Gastroesophageal sphincter (tissue), 4 donors: ENCODE measurements around the gene FGFR3. TPM values are rescaled to one million over a fixed set of nuclear protein-coding genes. Genes with fewer than 3 reads are reported as not detected.

Experiments used
- ATAC-seq: fragments of 150-250 bp; one replicate; pipeline ENCODE4 v1.9.1; 2016; ENCODE audit warnings: mild to moderate bottlenecking, moderate library complexity
- H3K27ac ChIP-seq, 4 donors: fragments of 200-600 bp; sonication (generic) in 3 of 4; 1 replicate in 3 of 4; 2 replicates in 1 of 4; pipeline ENCODE4 v1.5.1; 2016 to 2019
- H3K27me3 ChIP-seq: fragments of 200-600 bp; sonication (generic); one replicate; pipeline ENCODE4 v1.5.1; 2019
- H3K36me3 ChIP-seq, 2 donors: fragments of 200-600 bp; sonication (generic); one replicate each; pipeline ENCODE4 v1.5.1; 2019; ENCODE audit warnings: control low read depth in 1 of 2
- H3K4me1 ChIP-seq, 3 donors: fragments of 200-600 bp; sonication (generic); 1 replicate in 2 of 3; 2 replicates in 1 of 3; pipeline ENCODE4 v1.5.1; 2016 to 2019; ENCODE audit warnings: control low read depth in 2 of 3
- H3K4me3 ChIP-seq, 2 donors: fragments of 200-600 bp; sonication (generic); one replicate each; pipeline ENCODE4 v1.5.1; 2019; ENCODE audit warnings: mild to moderate bottlenecking in 1 of 2, moderate library complexity in 1 of 2
- H3K9me3 ChIP-seq, 3 donors: fragments of 200-600 bp; sonication (generic); one replicate each; pipeline ENCODE4 v1.5.1; 2017 to 2019; ENCODE audit warnings: control low read depth in 2 of 3
- EP300 ChIP-seq: sonication (generic); formaldehyde crosslinking; IDR thresholded peaks from one replicate; pipeline ENCODE4 v1.6.1; 2017; ENCODE audit warnings: antibody characterized with exemption, mild to moderate bottlenecking
- POLR2A ChIP-seq, 2 donors: fragments of 450-650 bp; IDR thresholded peaks; one replicate each; pipeline ENCODE4 v1.6.1; 2017; ENCODE audit warnings: antibody characterized with exemption in 2 of 2, mild to moderate bottlenecking in 2 of 2, moderate library complexity in 1 of 2
- POLR2AphosphoS5 ChIP-seq: sonication (generic); formaldehyde crosslinking; IDR thresholded peaks from one replicate; pipeline ENCODE4 v1.6.1; 2017; ENCODE audit warnings: antibody characterized with exemption
- WGBS, 2 donors: methylation state at CpG; one replicate each; pipeline ENCODE4 v1.1.5; 2018; ENCODE audit warnings: low coverage in 1 of 2; 5-methylcytosine and 5-hydroxymethylcytosine counted together
- total RNA-seq, 4 donors: library from RNA; depleted of rRNA; stranded (reverse); fragments of >200 nt; gene quantifications; one replicate each; pipeline ENCODE4 v1.1.0, GENCODE V29; 2016
- TF ChIP-seq, protein P1 (sequence below), 4 experiments: fragments of 200-600 bp in 2 of 4; fragments of 450-650 bp in 2 of 4; sonication (generic) in 1 of 4; IDR thresholded peaks; one replicate each; pipeline ENCODE4 v1.5.1; 2017 to 2019; ENCODE audit warnings: antibody characterized with exemption in 4 of 4, mild to moderate bottlenecking in 2 of 4, moderate library complexity in 2 of 4

Gene FGFR3
- total RNA-seq, 4 donors from 2014 or later: 1.4 to 17.7 (median 1.8) TPM

DNA sequence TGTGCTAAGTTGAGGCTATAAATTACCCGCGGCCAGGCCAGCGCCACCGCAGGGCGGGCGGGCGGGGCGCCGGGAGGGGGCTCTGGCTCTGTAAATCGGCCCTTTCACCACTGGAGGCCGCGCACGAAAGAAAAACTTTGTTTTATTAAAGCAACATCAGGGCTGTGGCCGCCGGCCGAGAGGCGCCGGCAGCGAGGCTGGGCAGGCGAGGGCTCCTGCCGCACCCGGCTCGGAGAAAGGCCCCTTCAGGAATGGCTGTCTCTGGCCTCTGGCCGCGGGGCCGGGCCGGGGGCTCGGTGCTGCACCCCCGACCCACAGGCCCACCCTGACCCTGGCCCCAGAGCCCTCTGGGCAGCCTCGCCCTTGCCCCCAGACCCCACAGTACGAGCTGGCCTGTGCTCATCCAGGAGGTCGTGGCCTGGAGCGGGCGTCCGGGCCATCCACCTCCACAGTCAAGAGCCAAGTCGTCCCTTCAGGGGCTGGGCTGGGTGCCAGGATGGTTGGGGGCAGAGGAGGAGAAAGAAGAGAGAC, 29.5 kb upstream of the FGFR3 start:
- TF ChIP-seq, protein P1, sequence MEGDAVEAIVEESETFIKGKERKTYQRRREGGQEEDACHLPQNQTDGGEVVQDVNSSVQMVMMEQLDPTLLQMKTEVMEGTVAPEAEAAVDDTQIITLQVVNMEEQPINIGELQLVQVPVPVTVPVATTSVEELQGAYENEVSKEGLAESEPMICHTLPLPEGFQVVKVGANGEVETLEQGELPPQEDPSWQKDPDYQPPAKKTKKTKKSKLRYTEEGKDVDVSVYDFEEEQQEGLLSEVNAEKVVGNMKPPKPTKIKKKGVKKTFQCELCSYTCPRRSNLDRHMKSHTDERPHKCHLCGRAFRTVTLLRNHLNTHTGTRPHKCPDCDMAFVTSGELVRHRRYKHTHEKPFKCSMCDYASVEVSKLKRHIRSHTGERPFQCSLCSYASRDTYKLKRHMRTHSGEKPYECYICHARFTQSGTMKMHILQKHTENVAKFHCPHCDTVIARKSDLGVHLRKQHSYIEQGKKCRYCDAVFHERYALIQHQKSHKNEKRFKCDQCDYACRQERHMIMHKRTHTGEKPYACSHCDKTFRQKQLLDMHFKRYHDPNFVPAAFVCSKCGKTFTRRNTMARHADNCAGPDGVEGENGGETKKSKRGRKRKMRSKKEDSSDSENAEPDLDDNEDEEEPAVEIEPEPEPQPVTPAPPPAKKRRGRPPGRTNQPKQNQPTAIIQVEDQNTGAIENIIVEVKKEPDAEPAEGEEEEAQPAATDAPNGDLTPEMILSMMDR (IDR thresholded peaks at IDR 0.05): peak in 1 of 4 experiments; percentile 44
- TF ChIP-seq POLR2AphosphoS5: no peak
- ATAC-seq: peak; percentile 44
- H3K9me3 ChIP-seq: no peaks in the 10 kb centered on the region
- H3K27ac ChIP-seq: peak overlapping the region in 2 of 4 donors; percentile 19 to 55
- 0% methylated on average over 9 of the region's 36 CpGs; no CpG with 5 or more reads in 1 of the 2 donors for WGBS, 2 donors
- peaks cover 0 to 36% (median 13%) of the 10 kb centered on the region in 3 donors for H3K4me1 ChIP-seq
- H3K4me3 ChIP-seq: peak overlapping the region in 1 of 2 donors; percentile 39
- H3K36me3 ChIP-seq: no peaks in the 10 kb centered on the region
- H3K27me3 ChIP-seq: peaks cover 38% of the 10 kb centered on the region

DNA sequence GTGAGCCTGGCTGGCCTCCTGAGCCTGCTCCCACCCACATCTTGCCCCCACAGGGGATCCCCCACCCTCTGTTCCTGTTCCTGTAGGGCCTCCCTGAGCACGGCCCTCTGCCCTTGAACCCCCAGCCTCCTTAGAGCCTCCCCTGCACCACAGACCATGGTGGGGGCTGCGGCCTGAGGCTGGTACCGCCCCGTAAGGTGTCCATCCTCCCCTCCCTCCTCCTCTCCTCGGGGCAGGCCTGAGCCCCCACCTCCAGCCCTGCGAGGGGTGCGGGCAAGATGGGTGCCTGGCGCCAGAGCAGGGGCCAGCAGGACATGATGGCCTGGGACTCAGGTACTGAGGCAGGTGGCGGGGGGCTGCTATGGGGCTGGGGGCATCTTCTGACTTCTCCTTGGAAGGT, 28.4 kb upstream of the FGFR3 start:
- TF ChIP-seq, protein P1 (IDR thresholded peaks at IDR 0.05): no peak
- no peak for TF ChIP-seq POLR2A (IDR thresholded peaks at IDR 0.05)
- TF ChIP-seq POLR2AphosphoS5: no peak
- TF ChIP-seq EP300: no peak
- no peak for ATAC-seq
- WGBS, 2 donors: no CpG with 5 or more reads among the region's 9 CpGs
- H3K27me3 ChIP-seq: peaks cover 49% of the 10 kb centered on the region
- no peak overlapping the region for H3K27ac ChIP-seq
- peaks cover 0 to 36% (median 13%) of the 10 kb centered on the region in 3 donors for H3K4me1 ChIP-seq
- H3K9me3 ChIP-seq: no peaks in the 10 kb centered on the region
- no peaks in the 10 kb centered on the region for H3K36me3 ChIP-seq
- H3K4me3 ChIP-seq: no peak overlapping the region

DNA sequence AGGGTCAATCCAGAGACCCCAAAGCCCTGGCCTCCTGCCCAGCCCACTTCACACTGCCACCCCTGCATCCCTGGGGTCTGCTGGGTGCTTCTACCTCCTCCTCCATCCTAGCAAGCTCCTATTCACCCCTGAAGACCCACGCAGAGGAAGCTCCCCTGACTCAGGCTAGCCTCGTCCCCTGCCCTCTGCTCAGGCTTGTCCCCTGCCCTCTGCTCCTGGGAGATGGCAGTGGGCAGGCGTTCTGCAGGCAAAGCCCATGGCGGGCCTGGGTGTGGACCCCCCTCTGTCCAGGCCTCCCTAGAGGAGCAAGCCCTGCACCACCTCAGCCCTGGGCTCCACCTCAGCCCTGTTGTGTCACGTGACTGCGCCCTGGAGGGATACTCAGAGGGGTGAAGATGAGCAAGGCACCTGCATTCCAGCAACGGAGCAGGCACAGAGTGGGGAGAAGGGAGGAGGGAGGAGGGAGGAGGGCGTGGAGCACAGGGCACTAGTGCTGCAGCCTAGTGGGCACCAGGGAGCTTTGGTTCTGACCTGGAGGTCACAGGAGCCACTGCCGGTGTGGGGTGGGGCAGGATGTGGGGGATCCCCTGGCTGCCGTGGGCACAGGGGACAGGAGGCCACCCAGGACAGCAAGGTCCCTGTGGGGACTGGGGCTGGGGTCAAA, 27.6 kb upstream of the FGFR3 start:
- ATAC-seq: no peak
- Histone ChIP-seq H3K4me3 (no peak overlapping the region), H3K36me3 (no peaks in the 10 kb centered on the region), H3K9me3 (no peaks in the 10 kb centered on the region), H3K27ac (no peak overlapping the region), H3K4me1 (peaks cover 0 to 36% (median 13%) of the 10 kb centered on the region in 3 donors), H3K27me3 (peaks cover 58% of the 10 kb centered on the region)
- WGBS, 2 donors: 100% methylated on average over 1 of the region's 10 CpGs; no CpG with 5 or more reads in 1 of the 2 donors
- no peak for TF ChIP-seq POLR2A (IDR thresholded peaks at IDR 0.05)
- TF ChIP-seq POLR2AphosphoS5: no peak

DNA sequence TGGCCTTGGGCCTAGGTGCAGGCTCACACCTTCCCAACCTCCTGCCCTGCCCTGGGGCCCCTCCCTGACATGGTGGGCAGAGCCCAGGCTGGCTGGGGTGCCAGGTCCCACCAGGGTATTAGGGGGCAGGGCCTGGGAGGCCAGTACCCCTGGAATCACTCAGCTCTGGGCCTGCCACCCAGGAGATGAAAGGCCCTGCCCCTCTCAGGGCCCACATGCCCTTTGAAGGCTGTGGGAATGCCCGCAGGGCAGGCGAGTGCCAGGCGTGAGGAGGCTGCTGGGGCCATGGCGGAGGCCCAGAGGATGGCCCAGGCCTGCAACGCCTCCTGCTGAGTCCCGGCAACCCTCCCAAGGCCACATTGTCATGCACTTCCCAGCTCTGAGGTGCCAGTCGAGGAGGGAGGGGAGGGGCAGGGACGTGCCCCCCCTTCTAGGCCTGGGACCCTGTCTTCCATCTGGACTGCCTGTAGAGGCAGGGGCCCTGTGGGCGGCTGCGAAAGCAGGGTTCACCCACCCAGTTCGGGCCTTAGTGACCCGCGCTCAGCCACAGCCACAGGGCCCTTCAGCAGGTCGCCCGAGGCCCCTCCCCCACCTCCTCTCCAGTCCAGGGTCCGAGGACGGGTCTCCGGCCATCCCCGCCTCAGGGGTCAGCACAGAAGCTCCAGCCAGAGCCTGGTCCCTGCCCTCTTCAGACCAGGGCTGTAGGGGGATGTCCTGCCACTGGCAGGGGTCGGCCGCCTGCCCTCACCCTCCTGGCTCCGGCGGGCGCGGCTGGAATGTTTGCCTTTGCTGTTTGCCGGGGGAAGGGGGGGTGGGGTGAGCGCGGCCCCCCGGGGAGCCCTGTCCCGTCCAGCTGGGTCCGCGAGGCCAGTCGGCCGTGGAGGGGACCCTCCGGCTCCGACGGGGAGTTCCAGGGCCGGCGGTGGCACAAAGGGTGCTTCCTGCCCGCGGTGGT, 26.7 kb upstream of the FGFR3 start:
- ATAC-seq: no peak
- H3K4me3 ChIP-seq: peak overlapping the region in 1 of 2 donors; percentile 52
- no peaks in the 10 kb centered on the region for H3K36me3 ChIP-seq
- TF ChIP-seq, protein P1 (IDR thresholded peaks at IDR 0.05): no peak
- H3K9me3 ChIP-seq: no peaks in the 10 kb centered on the region
- H3K27ac ChIP-seq: no peak overlapping the region
- WGBS, 2 donors: no CpG with 5 or more reads among the region's 41 CpGs
- H3K27me3 ChIP-seq: peaks cover 66% of the 10 kb centered on the region
- peaks cover 0 to 36% (median 13%) of the 10 kb centered on the region in 3 donors for H3K4me1 ChIP-seq

DNA sequence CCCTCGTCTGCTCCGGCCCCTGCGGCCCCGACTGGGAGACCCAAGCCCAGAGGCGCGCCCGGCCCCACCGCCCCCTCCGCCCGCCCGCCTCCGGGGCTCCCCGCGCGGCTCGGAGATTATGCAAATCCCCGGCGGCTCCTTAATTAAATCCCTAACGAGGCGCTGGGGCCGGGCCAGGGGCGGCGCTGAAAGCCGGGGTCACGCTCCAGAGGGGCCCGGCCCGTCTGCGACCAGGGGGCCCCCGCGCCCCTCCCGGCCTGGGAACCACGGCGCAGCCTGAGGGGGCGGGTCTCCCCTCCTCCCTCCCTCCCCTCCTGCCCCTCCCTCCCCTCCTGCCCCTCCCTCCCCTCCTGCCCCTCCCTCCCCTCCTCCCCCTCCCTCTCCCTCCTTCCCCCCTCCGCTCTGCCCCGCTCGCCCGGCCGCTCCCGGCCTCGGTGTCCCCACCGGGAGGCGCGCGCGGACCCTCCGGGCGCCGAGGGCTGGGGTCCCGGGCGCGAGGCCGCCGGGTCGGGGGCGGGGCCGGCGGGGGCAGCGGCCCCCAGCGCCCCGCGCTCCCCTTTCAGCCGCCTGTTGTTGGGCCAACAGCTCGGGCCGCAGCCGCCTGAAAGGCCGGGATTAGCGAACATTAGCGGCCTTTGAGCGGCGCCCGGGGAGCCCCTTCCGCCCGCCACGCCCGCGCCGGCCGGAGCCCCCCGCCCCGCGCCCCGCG, 25.9 kb upstream of the FGFR3 start:
- H3K36me3 ChIP-seq: no peaks in the 10 kb centered on the region
- no peak for TF ChIP-seq POLR2AphosphoS5
- no peak for TF ChIP-seq EP300
- TF ChIP-seq, protein P1 (IDR thresholded peaks at IDR 0.05): no peak
- no peak for TF ChIP-seq POLR2A (IDR thresholded peaks at IDR 0.05)
- no peaks in the 10 kb centered on the region for H3K9me3 ChIP-seq
- WGBS, 2 donors: no CpG with 5 or more reads among the region's 84 CpGs
- H3K27me3 ChIP-seq: peaks cover 71% of the 10 kb centered on the region
- H3K4me1 ChIP-seq: peaks cover 0 to 36% (median 13%) of the 10 kb centered on the region in 3 donors
- no peak for ATAC-seq
- no peak overlapping the region for H3K27ac ChIP-seq
- peak overlapping the region; percentile 16 to 52 for H3K4me3 ChIP-seq
